Neutrophil (primary cell): ENCODE results near the gene TIA1.

Source experiments
- H3K27ac ChIP-seq: fragments of 200-600 bp; sonication (generic); 2 replicates; pipeline ENCODE4 v1.5.1; 2016; ENCODE audit warnings: mild to moderate bottlenecking, moderate library complexity
- H3K27me3 ChIP-seq: fragments of 200-600 bp; sonication (generic); 2 replicates; pipeline ENCODE4 v1.6.0; 2016; ENCODE audit warnings: mild to moderate bottlenecking
- H3K36me3 ChIP-seq: fragments of 200-600 bp; sonication (generic); 2 replicates; pipeline ENCODE4 v1.5.1; 2017
- H3K4me1 ChIP-seq, 2 experiments: fragments of 200-600 bp in 1 of 2; sonication (generic) in 1 of 2; 1 replicate in 1 of 2; 2 replicates in 1 of 2; pipeline versions ENCODE4 v1.5.1 to v1.6.1; 2013 to 2016; ENCODE audit warnings: low read depth in 1 of 2, low read length in 1 of 2, mild to moderate bottlenecking in 1 of 2, moderate library complexity in 1 of 2; ENCODE audit not compliant: control insufficient read depth in 1 of 2, insufficient read depth in 1 of 2
- H3K4me3 ChIP-seq, 2 experiments: fragments of 200-600 bp in 1 of 2; sonication (generic) in 1 of 2; 1 replicate in 1 of 2; 2 replicates in 1 of 2; pipeline ENCODE4 v1.5.1; 2013 to 2016; ENCODE audit warnings: low read depth in 1 of 2, low read length in 1 of 2, mild to moderate bottlenecking in 1 of 2, moderate library complexity in 1 of 2
- H3K9me3 ChIP-seq: fragments of 200-600 bp; sonication (generic); 2 replicates; pipeline ENCODE4 v1.5.1; 2016
- CTCF ChIP-seq: fragments of 200-600 bp; sonication (generic); IDR thresholded peaks from 2 replicates; pipeline ENCODE4 v1.5.1; 2016; ENCODE audit warnings: antibody characterized with exemption

Gene TIA1

GRCh38 chr2:70250434-70250833 lies 2.0 kb upstream of the TIA1 start:
- H3K4me1 ChIP-seq: peaks cover 25 to 26% of the 10 kb centered on the region in 2 experiments
- no peak for TF ChIP-seq CTCF
- no peaks in the 10 kb centered on the region for H3K36me3 ChIP-seq
- H3K27ac ChIP-seq: no peak overlapping the region
- no peak overlapping the region for H3K4me3 ChIP-seq
- no peaks in the 10 kb centered on the region for H3K27me3 ChIP-seq
- no peaks in the 10 kb centered on the region for H3K9me3 ChIP-seq

GRCh38 chr2:70247364-70248180 lies 856 bp downstream of the TIA1 start:
- Histone ChIP-seq H3K4me1 (peaks cover 25 to 26% of the 10 kb centered on the region in 2 experiments), H3K36me3 (no peaks in the 10 kb centered on the region), H3K27me3 (no peaks in the 10 kb centered on the region), H3K27ac (peak overlapping the region; percentile 94), H3K9me3 (no peaks in the 10 kb centered on the region), H3K4me3 (peak overlapping the region; percentile 95)
- TF ChIP-seq CTCF: no peak

- no peak for TF ChIP-seq CTCF
- Histone ChIP-seq H3K4me1 (peaks cover 31 to 38% of the 10 kb centered on the region in 2 experiments), H3K9me3 (no peaks in the 10 kb centered on the region), H3K36me3 (no peaks in the 10 kb centered on the region), H3K27ac (no peak overlapping the region), H3K27me3 (no peaks in the 10 kb centered on the region), H3K4me3 (no peak overlapping the region)
Measured at GRCh38 chr2:70243806-70244584, 4.4 kb downstream of the TIA1 start.

GRCh38 chr2:70242552-70242951 lies 5.9 kb downstream of the TIA1 start:
- H3K36me3 ChIP-seq: no peaks in the 10 kb centered on the region
- H3K27ac ChIP-seq: no peak overlapping the region
- no peaks in the 10 kb centered on the region for H3K9me3 ChIP-seq
- TF ChIP-seq CTCF: no peak
- no peak overlapping the region for H3K4me3 ChIP-seq
- H3K27me3 ChIP-seq: no peaks in the 10 kb centered on the region
- H3K4me1 ChIP-seq: peaks cover 25 to 26% of the 10 kb centered on the region in 2 experiments

- Histone ChIP-seq H3K4me3 (no peak overlapping the region), H3K4me1 (peaks cover 13 to 14% of the 10 kb centered on the region in 2 experiments), H3K27me3 (no peaks in the 10 kb centered on the region), H3K9me3 (no peaks in the 10 kb centered on the region), H3K36me3 (no peaks in the 10 kb centered on the region), H3K27ac (peak overlapping the region; percentile 50)
- TF ChIP-seq CTCF: no peak
Measured at GRCh38 chr2:70241340-70241739, 7.1 kb downstream of the TIA1 start.
